AG20443 (cell line): ENCODE results near the gene NCAPD3.
"Not testable (repeated sequence)": the region's sequence is repeated elsewhere in the genome, so short reads cannot be mapped to it uniquely, and the experiment has no call there.

Source experiments
- DNase-seq: peaks from one replicate; pipeline ENCODE4 v3.0.0; 2012; ENCODE audit warnings: low spot score, mixed read lengths

Gene NCAPD3

GRCh38 chr11:134132808-134133207 is 91.0 kb downstream of the NCAPD3 start:
- no peak for DNase-seq

- DNase-seq: no peak
Measured at GRCh38 chr11:134131628-134132244, 92.0 kb downstream of the NCAPD3 start.

GRCh38 chr11:134126217-134126822 is 97.4 kb downstream of the NCAPD3 start:
- DNase-seq: peak; percentile 91

DNA sequence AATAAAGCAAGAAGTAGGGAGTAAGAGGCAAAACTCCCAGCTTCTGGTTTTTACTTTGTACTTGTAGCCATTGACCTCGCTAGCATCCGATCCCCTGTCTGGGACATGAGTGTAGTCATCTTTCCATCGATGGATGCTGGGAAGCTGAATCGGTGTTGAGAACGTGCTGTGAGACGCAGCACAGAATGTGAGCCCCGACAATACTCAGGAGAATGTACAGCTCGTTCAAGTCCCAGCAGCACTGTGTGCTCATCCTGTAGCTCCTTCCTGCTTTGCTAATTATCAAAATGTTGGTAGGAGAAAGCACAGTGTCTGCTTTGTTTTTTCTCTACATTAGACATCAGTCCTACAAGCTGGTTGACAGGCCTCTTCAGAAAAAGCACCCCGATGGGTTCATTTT is 98.3 kb downstream of the NCAPD3 start:
- no peak for DNase-seq

DNA sequence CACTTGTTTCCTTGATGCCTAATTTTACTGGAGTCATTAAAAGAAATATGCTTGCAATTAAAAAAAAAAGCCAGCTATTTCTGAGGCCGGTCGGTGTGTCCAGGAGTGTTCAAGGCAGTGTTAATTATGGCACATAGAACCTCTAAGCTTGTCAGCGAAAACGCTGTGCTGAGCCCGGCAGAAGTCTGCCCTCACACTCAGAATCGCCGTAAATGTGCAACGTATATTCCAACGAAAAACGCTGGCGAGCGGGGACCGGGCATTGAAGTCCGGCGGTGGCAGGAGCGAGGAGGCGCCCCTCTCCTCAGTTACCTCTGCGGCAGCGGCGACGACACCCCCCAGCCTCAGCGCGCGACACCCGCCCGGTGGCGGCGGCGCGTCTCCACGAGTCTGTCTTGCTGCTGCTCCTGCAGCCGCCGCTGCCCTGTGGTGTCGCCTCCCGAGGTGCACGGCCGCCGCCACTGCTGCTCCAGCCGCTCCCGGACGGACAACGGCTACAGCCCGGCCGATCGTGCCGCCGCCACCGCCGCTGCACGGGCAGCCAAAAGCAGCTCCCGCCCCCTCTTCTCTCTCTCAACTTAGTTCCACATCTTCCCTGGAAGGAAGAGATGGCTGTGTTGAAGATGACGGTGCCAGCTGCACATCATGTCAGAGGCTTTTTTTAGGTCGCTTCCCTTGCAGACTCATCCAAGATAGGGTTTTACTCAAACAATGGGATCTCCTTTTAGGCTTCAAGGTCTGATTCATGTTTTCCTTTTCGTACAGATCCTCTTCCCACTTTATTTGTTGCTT is 98.9 kb downstream of the NCAPD3 start:
- DNase-seq: peak; percentile 50

- DNase-seq: peak; percentile 55
Measured at GRCh38 chr11:134120921-134121526, 102.7 kb downstream of the NCAPD3 start.

DNA sequence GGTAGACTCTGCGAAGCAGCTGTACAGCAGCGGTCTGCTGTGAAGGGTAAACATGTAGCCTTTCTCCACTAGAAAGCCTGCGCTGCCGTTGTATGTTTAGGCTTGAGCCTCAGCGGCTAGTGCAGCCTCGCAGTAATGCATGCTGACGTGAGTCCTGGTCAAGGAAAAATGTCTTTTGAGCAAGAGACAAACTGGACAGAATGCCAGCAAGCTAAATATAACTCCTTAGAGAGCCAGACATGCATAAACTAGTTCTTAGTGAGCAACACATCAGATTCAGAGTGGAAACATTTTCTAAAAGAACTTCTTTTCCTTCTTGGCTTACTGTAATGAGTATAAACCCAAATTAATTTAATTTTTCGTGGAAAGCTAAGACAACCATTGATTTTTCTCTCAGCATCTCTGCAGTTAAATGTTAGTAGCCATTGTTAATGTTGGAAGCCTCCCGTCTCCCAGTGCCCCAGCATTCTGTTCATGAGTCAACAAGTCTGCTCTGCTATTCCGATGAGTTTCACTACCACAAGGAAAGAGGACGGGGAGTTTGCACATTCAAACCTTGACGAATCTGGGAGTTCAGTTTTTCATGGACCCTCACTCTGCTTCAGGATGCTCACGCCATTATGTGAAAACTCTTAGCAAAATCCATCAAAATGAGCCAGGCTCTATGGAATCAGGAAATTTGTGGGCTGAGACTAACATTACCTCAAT is 103.5 kb downstream of the NCAPD3 start:
- DNase-seq: peak; percentile 83

GRCh38 chr11:134119094-134119493 is 104.7 kb downstream of the NCAPD3 start:
- no peak for DNase-seq

DNA sequence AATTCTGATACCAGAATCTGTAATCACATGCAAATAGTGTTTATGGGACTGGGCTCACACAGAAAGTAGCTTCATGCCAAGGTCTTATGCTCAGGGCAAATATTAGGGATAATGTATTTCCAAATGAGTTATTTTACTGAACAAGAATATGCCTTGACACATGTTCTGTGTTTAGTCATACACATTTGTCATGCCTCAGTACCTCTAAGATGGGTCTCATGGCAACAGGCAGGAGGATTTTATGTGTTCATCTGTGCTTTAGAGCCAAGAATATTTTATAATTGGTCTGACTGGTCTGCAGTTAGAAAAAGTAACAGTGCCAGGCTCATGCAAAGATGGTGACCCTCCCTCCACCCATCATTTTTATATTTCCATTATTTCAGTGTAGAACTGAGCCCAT is 105.8 kb downstream of the NCAPD3 start:
- DNase-seq: no peak

DNA sequence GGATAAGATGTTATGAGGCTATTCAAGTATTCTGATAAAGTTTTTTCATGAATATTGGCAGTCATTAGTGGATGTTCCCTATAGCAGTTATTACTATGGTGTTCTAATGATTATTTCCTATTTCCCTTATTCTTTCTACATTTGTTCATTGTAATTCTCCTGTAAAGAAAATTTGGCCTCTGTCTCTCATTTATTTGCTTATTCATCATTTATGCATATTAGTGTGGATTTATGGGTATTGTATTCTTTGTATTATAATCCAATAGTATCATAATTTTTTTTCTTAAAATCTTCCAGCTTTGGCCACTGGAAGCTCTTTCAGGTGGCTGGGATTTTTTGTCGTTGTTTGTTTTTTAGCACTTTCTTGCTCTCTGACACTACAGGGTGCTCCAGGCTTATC is 107.6 kb downstream of the NCAPD3 start:
- no peak for DNase-seq

DNA sequence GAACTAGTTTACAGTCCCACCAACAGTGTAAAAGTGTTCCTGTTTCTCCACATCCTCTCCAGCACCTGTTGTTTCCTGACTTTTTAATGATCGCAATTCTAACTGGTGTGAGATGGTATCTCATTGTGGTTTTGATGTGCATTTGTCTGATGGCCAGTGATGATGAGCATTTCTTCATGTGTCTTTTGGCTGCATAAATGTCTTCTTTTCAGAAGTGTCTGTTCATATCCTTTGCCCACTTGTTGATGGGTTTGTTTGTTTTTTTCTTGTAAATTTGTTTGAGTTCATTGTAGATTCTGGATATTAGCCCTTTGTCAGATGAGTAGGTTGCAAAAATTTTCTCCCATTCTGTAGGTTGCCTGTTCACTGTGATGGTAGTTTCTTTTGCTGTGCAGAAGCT is 110.0 kb downstream of the NCAPD3 start:
- DNase-seq: not testable (repeated sequence)

DNA sequence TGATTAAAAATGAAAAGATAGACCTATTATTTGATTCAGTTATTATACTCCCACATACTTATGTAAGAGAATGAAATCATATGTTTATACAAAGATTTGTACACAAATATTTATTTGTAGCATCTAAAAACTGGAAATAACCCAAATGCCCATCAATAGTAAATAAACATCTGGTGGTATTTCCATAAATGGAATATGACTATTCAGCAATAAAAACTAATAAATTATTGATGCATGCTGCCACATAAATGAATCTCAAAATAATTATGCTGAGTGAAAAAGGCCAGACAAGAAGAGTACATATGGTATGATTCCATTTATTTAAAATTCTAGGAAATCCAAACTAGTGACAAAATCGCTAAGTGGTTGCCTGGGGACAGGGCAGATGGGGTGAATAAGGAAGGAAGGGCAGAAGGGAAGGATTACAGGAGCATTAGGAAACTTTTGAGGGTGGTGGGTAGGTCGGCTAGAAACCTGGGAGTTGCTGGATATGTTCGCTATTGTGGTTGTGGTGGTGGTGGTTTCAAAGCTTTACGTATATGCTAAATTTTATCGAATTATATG is 113.4 kb downstream of the NCAPD3 start:
- DNase-seq: no peak
